HL-60 (cell line): ENCODE data around the gene EIF2AK3.

Source experiments
- DNase-seq, 2 experiments: peaks; one replicate each; pipeline ENCODE4 v3.0.0-alpha.2; 2010 to 2020; ENCODE audit warnings: low read depth in 1 of 2, low spot score in 1 of 2
- H3K27ac ChIP-seq: fragments of 250-450 bp; sonication (Bioruptor Pico); replicated peaks from 2 replicates; pipeline ENCODE4 v1.5.1; 2020; ENCODE audit warnings: mild to moderate bottlenecking, moderate library complexity
- H3K27me3 ChIP-seq: fragments of 250-450 bp; sonication (Bioruptor Pico); 2 replicates; pipeline ENCODE4 v1.5.1; 2021; ENCODE audit warnings: mild to moderate bottlenecking, moderate library complexity; ENCODE audit not compliant: insufficient read depth, poor library complexity, severe bottlenecking
- H3K4me3 ChIP-seq: replicated peaks from 2 replicates; pipeline ENCODE4 v1.5.1; 2011; ENCODE audit warnings: mild to moderate bottlenecking, control low read depth, low read length; ENCODE audit not compliant: insufficient read depth
- CTCF ChIP-seq: IDR thresholded peaks from one replicate; pipeline ENCODE4 v1.5.1; 2011; ENCODE audit warnings: low read length, control low read depth, inconsistent platforms; ENCODE audit not compliant: insufficient read depth
- GABPA ChIP-seq: IDR thresholded peaks from 2 replicates; pipeline ENCODE4 v1.6.1; 2012; ENCODE audit warnings: low read depth
- POLR2AphosphoS5 ChIP-seq: IDR thresholded peaks from 2 replicates; pipeline ENCODE4 v1.6.1; 2012; ENCODE audit warnings: low read depth
- SPI1 ChIP-seq: IDR thresholded peaks from 2 replicates; pipeline ENCODE4 v1.6.1; 2012; ENCODE audit warnings: low read depth, mild to moderate bottlenecking, borderline replicate concordance
- TF ChIP-seq, protein P1 (sequence below): IDR thresholded peaks from 2 replicates; pipeline ENCODE4 v1.6.1; 2012; ENCODE audit warnings: low read depth; ENCODE audit not compliant: insufficient replicate concordance

The EIF2AK3 gene

GRCh38 chr2:88639865-88640264 is 12.6 kb upstream of the EIF2AK3 start:
- H3K4me3 ChIP-seq, result no peak overlapping the region
- no peaks in the 10 kb centered on the region for H3K27me3 ChIP-seq
- no peak for TF ChIP-seq GABPA
- no peak for TF ChIP-seq POLR2AphosphoS5
- no peak for TF ChIP-seq SPI1
- TF ChIP-seq CTCF, result no peak
- TF ChIP-seq, protein P1, sequence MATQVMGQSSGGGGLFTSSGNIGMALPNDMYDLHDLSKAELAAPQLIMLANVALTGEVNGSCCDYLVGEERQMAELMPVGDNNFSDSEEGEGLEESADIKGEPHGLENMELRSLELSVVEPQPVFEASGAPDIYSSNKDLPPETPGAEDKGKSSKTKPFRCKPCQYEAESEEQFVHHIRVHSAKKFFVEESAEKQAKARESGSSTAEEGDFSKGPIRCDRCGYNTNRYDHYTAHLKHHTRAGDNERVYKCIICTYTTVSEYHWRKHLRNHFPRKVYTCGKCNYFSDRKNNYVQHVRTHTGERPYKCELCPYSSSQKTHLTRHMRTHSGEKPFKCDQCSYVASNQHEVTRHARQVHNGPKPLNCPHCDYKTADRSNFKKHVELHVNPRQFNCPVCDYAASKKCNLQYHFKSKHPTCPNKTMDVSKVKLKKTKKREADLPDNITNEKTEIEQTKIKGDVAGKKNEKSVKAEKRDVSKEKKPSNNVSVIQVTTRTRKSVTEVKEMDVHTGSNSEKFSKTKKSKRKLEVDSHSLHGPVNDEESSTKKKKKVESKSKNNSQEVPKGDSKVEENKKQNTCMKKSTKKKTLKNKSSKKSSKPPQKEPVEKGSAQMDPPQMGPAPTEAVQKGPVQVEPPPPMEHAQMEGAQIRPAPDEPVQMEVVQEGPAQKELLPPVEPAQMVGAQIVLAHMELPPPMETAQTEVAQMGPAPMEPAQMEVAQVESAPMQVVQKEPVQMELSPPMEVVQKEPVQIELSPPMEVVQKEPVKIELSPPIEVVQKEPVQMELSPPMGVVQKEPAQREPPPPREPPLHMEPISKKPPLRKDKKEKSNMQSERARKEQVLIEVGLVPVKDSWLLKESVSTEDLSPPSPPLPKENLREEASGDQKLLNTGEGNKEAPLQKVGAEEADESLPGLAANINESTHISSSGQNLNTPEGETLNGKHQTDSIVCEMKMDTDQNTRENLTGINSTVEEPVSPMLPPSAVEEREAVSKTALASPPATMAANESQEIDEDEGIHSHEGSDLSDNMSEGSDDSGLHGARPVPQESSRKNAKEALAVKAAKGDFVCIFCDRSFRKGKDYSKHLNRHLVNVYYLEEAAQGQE, result no peak
- no peak for DNase-seq
- H3K27ac ChIP-seq, result no peak overlapping the region

- TF ChIP-seq CTCF (no peak), POLR2AphosphoS5 (no peak), GABPA (no peak), SPI1 (no peak)
- TF ChIP-seq, protein P1, result no peak
- no peak overlapping the region for H3K27ac ChIP-seq
Observed at GRCh38 chr2:88638743-88639142, 11.5 kb upstream of the EIF2AK3 start.

GRCh38 chr2:88638123-88638650 is 10.9 kb upstream of the EIF2AK3 start:
- H3K4me3 ChIP-seq, result no peak overlapping the region
- H3K27me3 ChIP-seq, result no peaks in the 10 kb centered on the region
- TF ChIP-seq GABPA (no peak), SPI1 (no peak), CTCF (no peak), POLR2AphosphoS5 (no peak)
- TF ChIP-seq, protein P1, result no peak
- DNase-seq, result no peak
- no peak overlapping the region for H3K27ac ChIP-seq

More at GRCh38 chr2:88638743-88639142, 11.5 kb upstream of the EIF2AK3 start:
- DNase-seq, result no peak
- no peaks in the 10 kb centered on the region for H3K27me3 ChIP-seq
- H3K4me3 ChIP-seq, result no peak overlapping the region
